Stimulated activated CD4-positive, alpha-beta T cell treated with anti-CD3 and anti-CD28 coated beads, TNF-alpha, amount 100 ng/mL, for 48 hours (primary cell): Measurements from ENCODE around the gene YWHAB.
A peak's percentile ranks its signal among the peaks of the same experiment; 100 is the strongest.
"Not testable (repeated sequence)": the region's sequence is repeated elsewhere in the genome, so short reads cannot be mapped to it uniquely, and the experiment has no call there.

Source experiments
- DNase-seq, 3 donors: peaks; one replicate each; pipeline ENCODE4 v3.0.0-alpha.2; 2020; ENCODE audit warnings: low read depth in 3 of 3

The YWHAB gene

DNA sequence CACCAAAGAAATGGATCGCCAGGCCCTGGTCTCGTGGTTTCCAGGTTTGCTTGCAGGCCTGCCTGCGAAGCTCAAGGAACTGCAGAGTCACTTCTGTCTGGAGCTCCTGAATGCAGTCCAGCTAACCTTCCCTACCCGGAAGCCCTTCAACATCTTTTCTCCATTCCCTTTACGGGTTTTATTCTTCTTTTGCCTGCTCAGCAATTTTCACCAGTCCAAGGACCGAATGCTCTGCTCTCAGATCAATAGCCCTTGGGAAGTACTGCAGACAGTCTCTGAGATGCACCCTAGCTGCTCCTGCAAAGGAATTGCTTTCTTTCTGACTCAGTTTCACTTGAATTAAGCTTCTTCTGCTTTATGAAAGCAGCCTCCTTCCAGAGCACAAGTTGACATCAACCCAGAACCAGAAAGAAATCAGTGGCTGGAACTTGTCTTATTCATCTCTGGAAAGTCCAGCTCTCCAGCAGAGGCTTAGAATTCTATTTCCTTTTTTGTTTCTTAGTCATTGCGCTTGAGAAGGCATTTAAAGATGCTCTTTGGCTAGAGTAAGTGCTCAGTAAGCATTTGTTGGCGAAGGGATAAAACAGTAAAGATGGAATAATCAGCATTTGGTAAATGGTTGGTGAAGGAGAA lies 18.7 kb upstream of the YWHAB start:
- DNase-seq: no peak

GRCh38 chr20:44869471-44869870 lies 16.0 kb upstream of the YWHAB start:
- no peak for DNase-seq

DNA sequence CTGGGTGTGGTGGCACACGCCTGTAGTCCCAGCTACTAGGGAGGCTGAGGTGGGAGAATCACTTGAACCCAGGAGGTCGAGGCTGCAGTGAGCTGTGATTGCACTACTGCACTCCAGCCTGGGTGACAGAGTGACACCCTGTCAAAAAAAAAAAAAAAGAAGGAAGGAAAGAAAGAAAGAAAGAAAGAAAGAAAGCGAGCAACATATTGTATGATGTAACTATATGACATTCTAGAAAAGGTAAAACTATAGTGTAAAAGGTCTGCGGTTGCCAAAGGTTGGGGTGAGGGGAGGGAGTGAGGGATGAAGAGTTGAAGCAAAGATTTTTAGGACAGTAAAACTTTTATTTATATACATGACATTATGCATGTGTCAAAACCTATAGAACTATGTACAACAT lies 3.1 kb upstream of the YWHAB start:
- DNase-seq: not testable (repeated sequence)

DNA sequence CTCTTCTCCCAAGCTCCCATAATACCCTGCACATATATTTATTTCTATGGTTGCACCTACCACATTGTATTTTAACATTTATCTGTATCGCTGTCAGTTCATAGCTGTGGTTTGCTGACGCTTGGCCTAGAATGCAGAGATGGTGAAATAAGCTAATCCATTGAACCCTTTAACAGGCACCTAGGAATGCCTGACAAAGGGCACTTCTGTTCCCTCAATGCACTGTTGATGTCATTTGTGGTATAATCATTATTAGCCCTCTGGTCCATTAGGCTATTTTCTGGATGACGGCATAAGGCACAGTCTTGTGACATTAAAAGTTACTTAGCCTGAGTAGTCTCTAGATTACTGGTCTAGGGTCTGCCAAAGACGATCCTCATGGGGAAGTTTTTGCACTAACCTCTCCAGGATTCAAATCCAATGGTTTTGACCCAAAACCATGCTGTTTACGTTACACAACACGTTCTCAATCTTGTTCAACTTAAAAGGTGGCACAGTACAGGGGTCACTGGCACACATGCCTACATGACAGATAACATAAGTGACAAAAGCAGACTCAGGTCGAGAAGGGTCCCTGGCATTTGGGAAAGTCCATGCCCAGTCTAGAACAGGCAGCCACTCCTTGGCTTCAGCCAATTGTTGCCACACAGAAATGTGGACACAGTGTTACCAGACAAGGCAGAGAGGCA lies 2.1 kb upstream of the YWHAB start:
- no peak for DNase-seq

DNA sequence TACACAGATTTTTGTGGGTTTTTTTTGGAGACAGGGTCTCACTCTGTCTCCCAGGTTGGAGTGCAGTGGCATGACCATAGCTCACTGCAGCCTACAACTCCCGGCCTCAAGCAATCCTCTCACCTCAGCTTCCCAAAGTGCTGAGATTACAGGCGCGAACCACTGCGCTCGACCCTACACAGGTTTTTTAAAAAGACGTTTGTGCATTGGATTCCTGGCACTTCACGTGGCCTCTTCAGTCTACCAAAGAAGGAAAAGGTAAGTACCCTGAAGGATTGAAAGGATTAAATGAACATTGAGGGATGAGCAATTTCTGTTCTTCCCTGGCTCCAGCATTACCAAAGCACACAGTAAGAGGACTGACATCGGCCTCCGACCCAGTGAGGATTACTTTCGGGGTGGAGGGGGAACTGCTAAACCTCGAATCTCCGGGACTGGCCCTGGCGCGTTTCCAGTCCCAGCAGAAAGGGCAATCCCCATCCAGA lies 556 bp upstream of the YWHAB start:
- DNase-seq: no peak

DNA sequence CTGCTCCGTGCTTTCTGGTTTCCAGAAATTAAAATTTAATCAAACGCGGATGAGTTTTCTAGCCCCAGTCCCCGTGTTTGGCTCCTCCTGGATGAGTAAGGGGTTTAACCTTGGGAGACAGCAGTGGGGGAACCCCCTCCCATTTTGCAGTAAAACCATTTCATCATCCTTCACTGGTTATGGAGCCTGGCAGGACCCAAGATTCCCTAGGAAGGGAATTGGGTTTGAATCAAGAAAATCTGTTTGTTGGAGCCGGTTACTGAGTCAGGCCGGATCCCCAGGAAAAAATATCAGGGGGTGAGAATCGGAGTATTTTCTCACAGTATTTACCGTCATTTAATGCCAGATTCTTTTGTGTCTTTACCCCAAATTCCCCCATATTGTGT lies 754 bp downstream of the YWHAB start:
- no peak for DNase-seq

- no peak for DNase-seq
These were observed 1.3 kb downstream of the YWHAB start for GRCh38 chr20:44886828-44887227.

- DNase-seq: no peak
These were observed 2.0 kb downstream of the YWHAB start for GRCh38 chr20:44887466-44887865.

- no peak for DNase-seq
These were observed 3.0 kb downstream of the YWHAB start for GRCh38 chr20:44888226-44889103.

GRCh38 chr20:44891826-44892225 lies 6.3 kb downstream of the YWHAB start:
- DNase-seq: no peak

- no peak for DNase-seq
These were observed 9.5 kb downstream of the YWHAB start for GRCh38 chr20:44894959-44895358.

DNA sequence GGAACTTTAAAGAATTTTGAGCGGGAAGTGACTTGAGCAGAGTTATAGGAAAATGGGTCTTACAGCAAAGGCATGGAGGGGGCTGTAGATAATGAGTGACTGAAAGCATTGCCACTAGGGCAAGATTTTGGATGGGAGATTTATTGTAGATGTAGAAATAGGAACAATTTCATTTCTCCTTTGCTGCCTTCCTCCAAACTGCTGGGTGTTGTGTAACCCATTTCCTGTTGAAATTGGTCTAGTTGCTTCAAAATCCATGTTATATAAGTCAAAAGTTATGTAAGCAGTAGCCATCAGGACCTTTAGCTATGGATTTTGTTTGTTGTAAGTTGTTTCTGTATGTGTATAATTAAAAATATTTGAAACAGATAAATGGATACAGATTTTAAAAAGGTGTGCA lies 11.1 kb downstream of the YWHAB start:
- DNase-seq: no peak

GRCh38 chr20:44897133-44897532 lies 11.6 kb downstream of the YWHAB start:
- DNase-seq: no peak

- DNase-seq: no peak
These were observed 14.8 kb downstream of the YWHAB start for GRCh38 chr20:44900231-44900854.

GRCh38 chr20:44901974-44902373 lies 16.5 kb downstream of the YWHAB start:
- no peak for DNase-seq

- no peak for DNase-seq
These were observed 18.9 kb downstream of the YWHAB start for GRCh38 chr20:44904377-44904776.

- DNase-seq: no peak
These were observed 23.7 kb downstream of the YWHAB start for GRCh38 chr20:44908987-44909871.

- peak; percentile 50 to 78 (median 58) for DNase-seq
These were observed 24.6 kb downstream of the YWHAB start, which contains the start of gene PABPC1L for GRCh38 chr20:44909872-44910689. PABPC1L (plus strand) TSS chr20:44910060; CDS start chr20:44910144, 84 bp downstream.

DNA sequence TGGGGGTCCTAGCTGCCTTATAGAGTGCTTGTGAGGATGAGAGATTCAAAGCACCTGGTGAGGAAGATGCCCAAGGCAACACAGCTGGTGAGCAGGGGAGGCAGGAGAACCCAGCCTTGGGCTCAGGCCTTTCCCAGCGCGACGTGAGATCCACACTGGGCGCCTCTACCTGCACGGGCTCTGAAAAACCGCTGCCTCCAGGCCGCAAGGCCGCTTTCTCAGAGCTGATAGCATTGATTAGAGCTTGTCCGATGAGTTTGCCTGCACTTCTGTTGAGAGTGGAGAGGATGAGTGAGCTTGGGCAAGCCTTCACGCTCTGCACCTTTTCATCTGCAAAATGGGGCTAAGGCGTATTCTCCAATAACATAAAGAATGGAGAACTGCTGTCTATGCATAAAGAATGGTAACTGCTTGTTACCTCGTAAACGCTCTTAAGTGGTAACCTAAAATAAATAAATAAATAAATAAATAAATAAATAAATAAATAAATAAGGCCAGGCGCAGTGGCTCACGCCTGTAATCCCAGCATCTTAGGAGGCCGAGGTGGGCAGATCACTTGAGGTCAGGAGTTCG lies 25.3 kb downstream of the YWHAB start:
- no peak for DNase-seq
